K562 (cell line): ENCODE results near the gene ANKS3. TPM values are rescaled to one million over a fixed set of nuclear protein-coding genes. Genes with fewer than 3 reads are reported as not detected.

Experiments
- FOXM1 ChIP-seq, 2 experiments: fragments of 450-650 bp in 1 of 2; sonication (generic) in 1 of 2; formaldehyde crosslinking in 1 of 2; IDR thresholded peaks; 2 replicates each; pipeline versions ENCODE4 v1.6.1 to v1.9.0; 2017 to 2022; ENCODE audit warnings: low read depth in 2 of 2, mild to moderate bottlenecking in 2 of 2, missing genetic modification reagents in 1 of 2, moderate library complexity in 1 of 2
- polyA plus RNA-seq, 8 experiments: library from polyadenylated mRNA; depleted of rRNA in 4 of 8; stranded (reverse) in 5 of 8; unstranded in 3 of 8; fragments of >200 nt; fragmentation: Nextera tagmentation in 2 of 8; fragmentation: Illumina TruSeq in 1 of 8; extraction: Ambion mirVana in 2 of 8; extraction: Trizol in 1 of 8; gene quantifications; 2 replicates each; pipeline versions ENCODE4 v1.2.1 to v1.2.3, GENCODE V29; 2011 to 2014; ENCODE audit warnings: inconsistent platforms in 1 of 8, missing spikeins in 1 of 8
- total RNA-seq, 7 experiments: library from RNA; depleted of rRNA in 6 of 7; stranded (reverse); fragments of >200 nt in 6 of 7; fragmentation: Illumina TruSeq in 2 of 7; extraction: Trizol in 2 of 7; gene quantifications; 2 replicates each; pipeline versions ENCODE4 v1.2.1 to v1.2.3, GENCODE V29; 2011 to 2021; ENCODE audit warnings: low replicate concordance in 1 of 7
- TF ChIP-seq, protein P1 (sequence below), 2 experiments: fragments of 450-650 bp; IDR thresholded peaks; 2 replicates each; pipeline ENCODE4 v1.6.1; 2016; ENCODE audit warnings: mild to moderate bottlenecking in 2 of 2, borderline replicate concordance in 1 of 2, low read depth in 1 of 2, moderate library complexity in 1 of 2
- TF ChIP-seq, protein P2 (sequence below): fragments of 250-450 bp; sonication (Bioruptor Pico); IDR thresholded peaks from 2 replicates; pipeline ENCODE4 v1.5.1; 2021; ENCODE audit warnings: mild to moderate bottlenecking

ANKS3 gene
- total and polyA plus RNA-seq, 9 of the 15 experiments (the other 6 are each of a cell fraction or from before 2014, with no cell fraction given) = 0.43 to 25.7 (median 14.8) TPM

DNA sequence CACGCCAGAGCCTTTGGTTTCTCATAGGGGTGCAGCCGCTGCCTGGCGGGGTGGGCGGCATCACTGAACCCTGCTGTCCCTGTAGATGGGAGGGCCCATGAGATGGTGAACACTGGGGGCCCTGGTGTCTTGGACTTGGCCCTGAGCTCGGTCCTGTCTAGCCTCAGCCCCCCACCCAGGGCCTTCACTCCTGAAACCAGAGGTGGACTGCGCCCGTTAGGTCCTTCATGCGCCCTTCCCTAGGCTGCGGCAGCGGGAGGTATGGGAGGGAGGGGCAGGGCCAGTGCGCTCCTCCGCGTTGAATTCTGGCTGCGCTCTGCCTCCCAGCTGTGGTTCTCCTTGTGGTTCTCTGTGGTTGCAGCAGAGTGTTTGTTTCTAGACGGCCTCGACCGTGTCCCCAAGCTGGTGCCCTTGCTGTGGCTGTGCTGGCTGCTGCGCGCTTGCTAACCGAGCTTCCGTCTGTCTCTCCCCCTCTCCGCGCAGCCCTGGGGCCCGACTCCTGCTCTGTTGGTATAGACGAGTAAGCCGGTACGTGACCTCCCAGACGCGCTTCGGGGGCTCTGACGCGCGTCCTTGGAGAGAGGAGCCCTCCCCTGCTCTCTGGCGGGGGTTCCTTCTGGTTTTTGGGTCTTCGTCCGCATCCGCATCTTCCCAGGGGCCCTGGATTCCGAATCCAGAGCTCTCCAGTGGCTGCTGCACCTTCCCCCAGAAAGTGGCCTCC is 48.1 kb downstream of the ANKS3 start (continued):
- TF ChIP-seq, protein P1, sequence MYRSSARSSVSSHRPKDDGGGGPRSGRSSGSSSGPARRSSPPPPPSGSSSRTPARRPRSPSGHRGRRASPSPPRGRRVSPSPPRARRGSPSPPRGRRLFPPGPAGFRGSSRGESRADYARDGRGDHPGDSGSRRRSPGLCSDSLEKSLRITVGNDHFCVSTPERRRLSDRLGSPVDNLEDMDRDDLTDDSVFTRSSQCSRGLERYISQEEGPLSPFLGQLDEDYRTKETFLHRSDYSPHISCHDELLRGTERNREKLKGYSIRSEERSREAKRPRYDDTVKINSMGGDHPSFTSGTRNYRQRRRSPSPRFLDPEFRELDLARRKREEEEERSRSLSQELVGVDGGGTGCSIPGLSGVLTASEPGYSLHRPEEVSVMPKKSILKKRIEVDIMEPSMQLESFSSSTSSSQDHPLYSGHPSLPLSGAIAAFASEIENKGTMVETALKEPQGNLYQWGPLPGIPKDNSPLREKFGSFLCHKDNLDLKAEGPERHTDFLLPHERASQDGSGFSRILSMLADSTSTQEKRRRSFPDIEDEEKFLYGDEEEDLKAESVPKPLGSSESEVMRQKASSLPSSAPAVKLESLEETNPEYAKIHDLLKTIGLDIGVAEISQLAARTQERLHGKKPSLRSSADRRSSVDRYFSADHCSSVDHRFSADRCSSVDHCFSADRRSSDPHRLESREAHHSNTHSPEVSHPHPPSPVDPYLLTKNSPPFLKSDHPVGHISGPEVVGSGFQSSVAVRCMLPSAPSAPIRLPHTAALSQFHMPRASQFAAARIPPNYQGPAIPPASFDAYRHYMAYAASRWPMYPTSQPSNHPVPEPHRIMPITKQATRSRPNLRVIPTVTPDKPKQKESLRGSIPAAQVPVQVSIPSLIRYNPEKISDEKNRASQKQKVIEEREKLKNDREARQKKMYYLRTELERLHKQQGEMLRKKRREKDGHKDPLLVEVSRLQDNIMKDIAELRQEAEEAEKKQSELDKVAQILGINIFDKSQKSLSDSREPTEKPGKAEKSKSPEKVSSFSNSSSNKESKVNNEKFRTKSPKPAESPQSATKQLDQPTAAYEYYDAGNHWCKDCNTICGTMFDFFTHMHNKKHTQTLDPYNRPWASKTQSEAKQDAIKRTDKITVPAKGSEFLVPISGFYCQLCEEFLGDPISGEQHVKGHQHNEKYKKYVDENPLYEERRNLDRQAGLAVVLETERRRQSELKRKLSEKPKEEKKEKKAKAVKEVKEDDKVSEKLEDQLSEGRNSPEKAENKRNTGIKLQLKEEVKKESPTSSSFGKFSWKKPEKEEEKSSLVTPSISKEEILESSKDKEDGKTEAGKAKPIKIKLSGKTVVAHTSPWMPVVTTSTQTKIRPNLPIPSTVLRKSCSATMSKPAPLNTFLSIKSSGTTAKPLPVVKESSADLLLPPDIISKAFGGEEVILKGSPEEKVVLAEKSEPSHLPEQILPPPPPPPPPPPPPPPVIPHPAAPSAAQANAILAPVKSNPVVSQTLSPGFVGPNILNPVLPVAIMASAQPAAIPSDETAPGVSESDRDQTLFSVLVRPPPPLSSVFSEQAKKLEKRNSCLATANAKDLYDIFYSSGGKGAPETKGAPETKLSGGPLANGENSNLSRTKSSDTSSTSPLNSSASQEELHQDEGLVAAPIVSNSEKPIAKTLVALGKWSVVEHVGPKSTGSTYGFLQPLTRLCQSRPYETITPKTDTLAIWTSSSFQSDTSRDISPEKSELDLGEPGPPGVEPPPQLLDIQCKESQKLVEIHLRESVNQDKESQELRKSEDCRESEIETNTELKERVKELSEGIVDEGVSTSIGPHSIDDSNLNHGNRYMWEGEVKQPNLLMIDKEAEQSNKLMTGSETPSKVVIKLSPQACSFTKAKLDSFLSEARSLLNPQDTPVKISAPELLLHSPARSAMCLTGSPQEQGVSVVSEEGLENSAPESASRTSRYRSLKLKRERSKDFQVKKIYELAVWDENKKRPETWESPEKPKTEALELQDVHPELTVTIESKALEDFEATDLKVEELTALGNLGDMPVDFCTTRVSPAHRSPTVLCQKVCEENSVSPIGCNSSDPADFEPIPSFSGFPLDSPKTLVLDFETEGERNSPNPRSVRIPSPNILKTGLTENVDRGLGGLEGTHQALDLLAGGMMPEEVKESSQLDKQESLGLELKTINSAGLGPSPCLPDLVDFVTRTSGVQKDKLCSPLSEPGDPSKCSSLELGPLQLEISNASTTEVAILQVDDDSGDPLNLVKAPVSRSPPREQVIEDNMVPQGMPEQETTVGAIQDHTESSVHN (IDR thresholded peaks at IDR 0.05; ENCODE audit: borderline replicate concordance in 1 of 2, low read depth in 1 of 2) = no peak
- TF ChIP-seq FOXM1 (IDR thresholded peaks at IDR 0.05; ENCODE audit: low read depth) (no peak), FOXM1 (CRISPR knock-in tag; IDR thresholded peaks at IDR 0.05; ENCODE audit: low read depth) (no peak)
- TF ChIP-seq, protein P2, sequence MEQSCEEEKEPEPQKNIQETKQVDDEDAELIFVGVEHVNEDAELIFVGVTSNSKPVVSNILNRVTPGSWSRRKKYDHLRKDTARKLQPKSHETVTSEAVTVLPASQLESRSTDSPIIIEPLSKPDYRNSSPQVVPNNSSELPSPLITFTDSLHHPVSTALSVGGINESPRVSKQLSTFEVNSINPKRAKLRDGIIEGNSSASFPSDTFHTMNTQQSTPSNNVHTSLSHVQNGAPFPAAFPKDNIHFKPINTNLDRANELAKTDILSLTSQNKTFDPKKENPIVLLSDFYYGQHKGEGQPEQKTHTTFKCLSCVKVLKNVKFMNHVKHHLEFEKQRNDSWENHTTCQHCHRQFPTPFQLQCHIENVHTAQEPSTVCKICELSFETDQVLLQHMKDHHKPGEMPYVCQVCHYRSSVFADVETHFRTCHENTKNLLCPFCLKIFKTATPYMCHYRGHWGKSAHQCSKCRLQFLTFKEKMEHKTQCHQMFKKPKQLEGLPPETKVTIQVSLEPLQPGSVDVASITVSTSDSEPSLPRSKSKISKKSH = no peak
- TF ChIP-seq, all 486 proteins: peak for 0
